Omental fat pad (tissue), 4 donors: ENCODE data around the gene VWA3B. TPM values are rescaled to one million over a fixed set of nuclear protein-coding genes. Genes with fewer than 3 reads are reported as not detected.

Experiments used
- ATAC-seq: fragments of 150-250 bp; one replicate; pipeline ENCODE4 v1.9.1; 2016; ENCODE audit warnings: mild to moderate bottlenecking, moderate library complexity; ENCODE audit not compliant: low FRiP score
- DNase-seq: peaks from one replicate; pipeline ENCODE4 v3.0.0-alpha.2; 2019; ENCODE audit warnings: low spot score
- CTCF ChIP-seq, 3 donors: fragments of 450-650 bp; IDR thresholded peaks; one replicate each; pipeline ENCODE4 v1.5.1; 2016 to 2017; ENCODE audit warnings: antibody characterized with exemption in 3 of 3, mild to moderate bottlenecking in 3 of 3, moderate library complexity in 2 of 3
- total RNA-seq, 4 donors: library from RNA; depleted of rRNA; stranded (reverse); fragments of >200 nt; gene quantifications; one replicate each; pipeline ENCODE4 v1.1.0, GENCODE V29; 2016

VWA3B gene
- total RNA-seq, 4 donors from 2014 or later, result 0.32 TPM; not detected in 3

GRCh38 chr2:98158305-98158704, 71.3 kb downstream of the VWA3B start:
- DNase-seq (no peak), ATAC-seq (no peak)
- TF ChIP-seq CTCF (IDR thresholded peaks at IDR 0.05), result no peak

- no peak for DNase-seq
- ATAC-seq, result no peak
- no peak for TF ChIP-seq CTCF (IDR thresholded peaks at IDR 0.05)
Measured at GRCh38 chr2:98160554-98160953, 73.6 kb downstream of the VWA3B start.

GRCh38 chr2:98161186-98161585, 74.2 kb downstream of the VWA3B start:
- ATAC-seq (no peak), DNase-seq (no peak)
- no peak for TF ChIP-seq CTCF (IDR thresholded peaks at IDR 0.05)

- no peak for DNase-seq
- TF ChIP-seq CTCF (IDR thresholded peaks at IDR 0.05), result no peak
- ATAC-seq, result no peak
Measured at GRCh38 chr2:98164256-98164655, 77.3 kb downstream of the VWA3B start.

GRCh38 chr2:98165516-98166071, 78.6 kb downstream of the VWA3B start:
- ATAC-seq, result no peak
- DNase-seq, result no peak
- no peak for TF ChIP-seq CTCF (IDR thresholded peaks at IDR 0.05)

- ATAC-seq (no peak), DNase-seq (no peak)
- no peak for TF ChIP-seq CTCF (IDR thresholded peaks at IDR 0.05)
Measured at GRCh38 chr2:98167916-98168315, 80.9 kb downstream of the VWA3B start.

- DNase-seq, result no peak
- ATAC-seq, result no peak
- TF ChIP-seq CTCF (IDR thresholded peaks at IDR 0.05), result no peak
Measured at GRCh38 chr2:98170076-98170475, 83.1 kb downstream of the VWA3B start.
